ENCODE data around the gene TRAPPC12. TPM values are rescaled to one million over a fixed set of nuclear protein-coding genes. Genes with fewer than 3 reads are reported as not detected.

Gene TRAPPC12
- total RNA-seq, 1 experiment from 2014 or later = 86.0 TPM

GRCh38 chr2:3392216-3392615, 12.7 kb downstream of the TRAPPC12 start:
- Histone ChIP-seq H4K5ac (ENCODE audit: insufficient read length, low read depth, low read length) (no peak overlapping the region), H2BK20ac (ENCODE audit: low read depth, low read length, poor library complexity, severe bottlenecking) (no peak overlapping the region), H3K79me2 (ENCODE audit: insufficient read depth, low read length) (no peaks in the 10 kb centered on the region), H3K4me1 (ENCODE audit: insufficient read depth, low read length) (no peaks in the 10 kb centered on the region), H3K56ac (ENCODE audit: insufficient read length, low read depth, low read length) (no peak overlapping the region), H2BK5ac (ENCODE audit: insufficient read length, low read length) (no peak overlapping the region), H3K23me2 (ENCODE audit: insufficient read length, low read depth, low read length, poor library complexity, severe bottlenecking) (no peaks in the 10 kb centered on the region), H4K20me1 (ENCODE audit: control insufficient read depth, insufficient read depth, insufficient read length) (no peaks in the 10 kb centered on the region), H4K91ac (ENCODE audit: insufficient read length, low read depth, low read length) (no peak overlapping the region), H3K4me2 (ENCODE audit: insufficient read depth, insufficient read length, low read length) (no peak overlapping the region), H3K4ac (ENCODE audit: low read depth, low read length) (no peak overlapping the region), H3K79me1 (ENCODE audit: insufficient read depth, low read depth, low read length, poor library complexity, severe bottlenecking) (no peaks in the 10 kb centered on the region), H3K14ac (ENCODE audit: insufficient read depth, low read length) (no peak overlapping the region), H3K23ac (ENCODE audit: insufficient read length, low read depth, low read length) (no peak overlapping the region), H3K18ac (ENCODE audit: insufficient read length, low read depth, low read length) (no peak overlapping the region), H4K8ac (replicated peaks; ENCODE audit: insufficient read length, low read depth, low read length) (no peak overlapping the region), H2AK5ac (ENCODE audit: insufficient read length, low read length) (no peak overlapping the region), H3K27me3 (ENCODE audit: insufficient read depth, low read length) (no peaks in the 10 kb centered on the region), H2BK120ac (ENCODE audit: low read depth, low read length, poor library complexity, severe bottlenecking) (no peak overlapping the region), H3K9ac (ENCODE audit: extremely low read depth, insufficient read length, low read length) (no peak overlapping the region), H2BK15ac (ENCODE audit: low read depth, low read length) (no peak overlapping the region), H2AFZ (ENCODE audit: low read length) (no peak overlapping the region), H3K27ac (ENCODE audit: insufficient read length, low read depth, low read length) (no peak overlapping the region), H2BK12ac (ENCODE audit: insufficient read length, low read depth, low read length) (no peak overlapping the region), H3T11ph (ENCODE audit: low read length) (no peak overlapping the region), H3K9me3 (ENCODE audit: control insufficient read depth, low read depth, low read length) (no peaks in the 10 kb centered on the region)
- Mint-ChIP-seq H3K4me3 (no peak overlapping the region), H3K9me3 (peaks cover 19 to 24% of the 10 kb centered on the region in 2 experiments), H3K4me1 (no peaks in the 10 kb centered on the region), H3K27me3 (ENCODE audit: low read depth) (no peaks in the 10 kb centered on the region), H3K27ac (no peak overlapping the region), H3K36me3 (ENCODE audit: insufficient read depth in 1 of 3, low read depth in 3 of 3) (peaks cover 51 to 74% (median 68%) of the 10 kb centered on the region in 3 experiments)
- no peak for DNase-seq
- no CpG with 5 or more reads among the region's 4 CpGs for WGBS (ENCODE audit: extremely low coverage, insufficient read length, low lambda C conversion rate)
- TF ChIP-seq CTCF (conservative IDR thresholded peaks at IDR 0.05) = no peak

Data from H9 (cell line).